ENCODE measurements around the gene STARD6.
"Not testable (repeated sequence)": the region's sequence is repeated elsewhere in the genome, so short reads cannot be mapped to it uniquely, and the experiment has no call there.

STARD6 gene

GRCh38 chr18:54335638-54336173, 22.0 kb downstream of the STARD6 start:
- DNase-seq, result no peak

- no peak for DNase-seq
These were observed 26.7 kb downstream of the STARD6 start for GRCh38 chr18:54330768-54331548.

GRCh38 chr18:54329787-54330186, 27.9 kb downstream of the STARD6 start:
- DNase-seq, result no peak

- no peak for DNase-seq
These were observed 29.8 kb downstream of the STARD6 start for GRCh38 chr18:54327818-54328217.

- no peak for DNase-seq
These were observed 33.7 kb downstream of the STARD6 start for GRCh38 chr18:54323970-54324369.

- DNase-seq, result no peak
These were observed 34.1 kb downstream of the STARD6 start for GRCh38 chr18:54323561-54323960.

- DNase-seq, result no peak
These were observed 41.4 kb downstream of the STARD6 start for GRCh38 chr18:54316071-54316820.

GRCh38 chr18:54309564-54309963, 48.1 kb downstream of the STARD6 start:
- DNase-seq, result not testable (repeated sequence)

GRCh38 chr18:54303408-54303807, 54.2 kb downstream of the STARD6 start:
- no peak for DNase-seq

GRCh38 chr18:54298991-54299390, 58.7 kb downstream of the STARD6 start:
- not testable (repeated sequence) for DNase-seq

GRCh38 chr18:54296062-54296461, 61.6 kb downstream of the STARD6 start:
- DNase-seq, result no peak

- no peak for DNase-seq
These were observed 63.4 kb downstream of the STARD6 start for GRCh38 chr18:54294274-54294673.

- no peak for DNase-seq
These were observed 72.5 kb downstream of the STARD6 start for GRCh38 chr18:54284981-54285785.

- no peak for DNase-seq
These were observed 73.1 kb downstream of the STARD6 start for GRCh38 chr18:54284535-54284934.

- DNase-seq, result no peak
These were observed 77.5 kb downstream of the STARD6 start for GRCh38 chr18:54280220-54280569.

- no peak for DNase-seq
These were observed 78.0 kb downstream of the STARD6 start for GRCh38 chr18:54279477-54280219.

- no peak for DNase-seq
These were observed 79.0 kb downstream of the STARD6 start for GRCh38 chr18:54278615-54279014.

- no peak for DNase-seq
These were observed 79.8 kb downstream of the STARD6 start for GRCh38 chr18:54277899-54278298.

Measured in left hindlimb (tissue), 1 donor.